Astrocyte of the cerebellum (primary cell): ENCODE results near the gene CDC42BPB.

Source experiments
- DNase-seq: peaks from one replicate; pipeline ENCODE4 v3.0.0-alpha.2; 2011; ENCODE audit warnings: low read depth
- H3K4me3 ChIP-seq: 2 replicates; pipeline ENCODE4 v1.5.1; 2011; ENCODE audit warnings: mild to moderate bottlenecking, low read depth, low read length, moderate library complexity
- CTCF ChIP-seq: IDR thresholded peaks from 2 replicates; pipeline ENCODE4 v1.5.1; 2012; ENCODE audit warnings: low read length, low read depth, moderate library complexity, mild to moderate bottlenecking; ENCODE audit errors: missing control alignments
- in situ Hi-C: cut with HindIII; loops from 2 replicates; pipeline ENCODE4 v1.10.0; 2017; ENCODE audit warnings: low sequenced_read_pairs

Gene CDC42BPB

DNA sequence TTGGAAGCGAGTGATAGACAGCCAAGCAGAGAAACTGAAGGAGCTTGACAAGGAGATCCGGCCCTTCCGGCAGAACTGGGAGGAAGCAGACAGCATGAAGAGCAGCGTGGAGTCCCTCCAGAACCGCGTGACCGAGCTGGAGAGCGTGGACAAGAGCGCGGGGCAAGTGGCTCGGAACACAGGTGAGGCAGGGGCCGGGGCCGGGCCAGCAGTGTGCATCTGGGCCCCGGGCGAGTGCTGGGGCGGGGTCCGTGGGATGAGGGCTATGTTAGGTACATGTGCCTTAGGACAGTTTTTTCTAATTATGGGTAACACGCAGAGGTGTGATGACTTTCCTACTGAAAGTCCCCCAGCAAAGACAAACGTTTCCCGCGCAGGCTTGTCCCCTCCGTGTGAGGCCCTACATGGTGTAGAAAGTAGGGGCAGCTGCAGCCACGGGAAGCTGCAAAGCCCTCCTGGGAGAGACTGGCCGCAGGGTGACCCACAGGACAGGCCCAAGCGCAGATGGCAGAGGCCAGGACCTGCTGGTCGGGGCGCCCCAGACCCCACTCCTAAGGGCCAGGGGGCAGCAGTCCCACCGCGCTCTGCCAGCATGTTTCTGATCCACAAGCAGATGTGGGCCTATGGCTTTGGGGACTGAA, 154.0 kb downstream of the CDC42BPB start:
- no peak for TF ChIP-seq CTCF
- no peak for DNase-seq
- in situ Hi-C loops = no loop called here
- H3K4me3 ChIP-seq = no peak overlapping the region

DNA sequence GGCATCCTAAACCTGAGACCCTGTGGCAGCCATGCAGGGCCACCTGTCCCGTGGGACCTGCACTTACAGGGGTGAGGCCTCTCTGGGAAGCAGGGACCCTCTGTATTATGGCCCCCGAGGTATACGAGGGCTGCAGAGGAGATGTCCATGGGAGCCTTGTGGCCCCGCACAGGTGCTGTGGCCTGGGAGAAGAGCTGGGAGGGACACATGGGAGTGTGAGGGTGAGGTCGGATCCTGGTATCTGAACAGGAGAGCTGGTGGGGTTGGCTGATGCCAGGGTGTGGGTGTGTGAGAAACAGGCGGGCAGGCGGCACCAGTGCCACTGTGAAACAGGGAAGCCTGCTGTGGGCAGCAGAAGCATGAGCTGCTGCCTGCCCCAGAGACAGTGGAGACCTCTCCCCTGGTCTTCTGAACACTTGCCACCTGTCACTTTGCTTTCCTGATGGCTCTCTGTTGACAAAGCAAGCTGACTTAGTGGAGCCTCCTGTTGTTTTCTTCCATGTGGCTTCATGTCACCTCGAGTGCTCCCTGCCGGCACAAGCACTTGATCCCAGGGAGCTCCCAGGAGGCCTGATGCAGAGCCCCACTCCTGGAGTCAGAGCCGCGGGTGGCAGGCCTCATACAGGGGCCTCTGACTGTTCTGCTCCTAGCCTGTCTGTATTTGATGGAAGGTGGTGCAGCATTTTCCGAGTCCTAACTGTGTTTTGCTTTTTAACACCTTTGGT, 154.7 kb downstream of the CDC42BPB start:
- H3K4me3 ChIP-seq = no peak overlapping the region
- in situ Hi-C loops = no loop called here
- no peak for DNase-seq
- TF ChIP-seq CTCF = no peak

DNA sequence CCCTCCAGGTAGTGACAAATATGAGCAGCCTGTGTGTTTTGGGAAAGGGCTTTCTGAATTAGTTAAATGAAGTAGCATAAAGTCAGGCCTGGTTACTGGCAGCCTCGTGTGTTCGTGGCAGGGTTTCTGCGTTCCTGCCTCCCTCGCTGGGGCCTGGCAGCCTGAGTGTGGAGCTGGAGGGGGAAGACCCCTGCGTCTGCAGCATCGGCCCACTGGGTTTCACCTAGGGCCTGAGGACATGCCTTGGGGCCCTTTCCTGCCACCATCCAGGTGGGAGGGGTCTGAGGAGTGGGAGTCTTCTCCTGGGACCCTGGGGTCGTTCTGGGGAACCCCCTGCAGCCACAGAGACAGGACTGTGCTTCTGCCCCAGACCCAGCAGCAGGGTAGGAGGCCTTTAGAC, 155.3 kb downstream of the CDC42BPB start:
- H3K4me3 ChIP-seq = no peak overlapping the region
- no peak for DNase-seq
- in situ Hi-C loops = no loop called here
- no peak for TF ChIP-seq CTCF

- no peak overlapping the region for H3K4me3 ChIP-seq
- no peak for TF ChIP-seq CTCF
- in situ Hi-C loops = no loop called here
- no peak for DNase-seq
Observed at GRCh38 chr14:102901633-102902032, 155.7 kb downstream of the CDC42BPB start.

GRCh38 chr14:102900631-102901571, 156.4 kb downstream of the CDC42BPB start:
- in situ Hi-C loops = no loop called here
- H3K4me3 ChIP-seq = no peak overlapping the region
- TF ChIP-seq CTCF = no peak
- DNase-seq = no peak

GRCh38 chr14:102899516-102899900, 157.8 kb downstream of the CDC42BPB start:
- DNase-seq = no peak
- no peak overlapping the region for H3K4me3 ChIP-seq
- in situ Hi-C loops = no loop called here
- TF ChIP-seq CTCF = no peak
